ENCODE measurements around the gene LRRC56.

Gene LRRC56

GRCh38 chr11:574632-575312 is 37.4 kb downstream of the LRRC56 start:
- no peak for DNase-seq (ENCODE audit: low read depth in 2 of 2)

GRCh38 chr11:575313-575995 is 38.1 kb downstream of the LRRC56 start:
- no peak for DNase-seq (ENCODE audit: low read depth in 2 of 2)

DNA sequence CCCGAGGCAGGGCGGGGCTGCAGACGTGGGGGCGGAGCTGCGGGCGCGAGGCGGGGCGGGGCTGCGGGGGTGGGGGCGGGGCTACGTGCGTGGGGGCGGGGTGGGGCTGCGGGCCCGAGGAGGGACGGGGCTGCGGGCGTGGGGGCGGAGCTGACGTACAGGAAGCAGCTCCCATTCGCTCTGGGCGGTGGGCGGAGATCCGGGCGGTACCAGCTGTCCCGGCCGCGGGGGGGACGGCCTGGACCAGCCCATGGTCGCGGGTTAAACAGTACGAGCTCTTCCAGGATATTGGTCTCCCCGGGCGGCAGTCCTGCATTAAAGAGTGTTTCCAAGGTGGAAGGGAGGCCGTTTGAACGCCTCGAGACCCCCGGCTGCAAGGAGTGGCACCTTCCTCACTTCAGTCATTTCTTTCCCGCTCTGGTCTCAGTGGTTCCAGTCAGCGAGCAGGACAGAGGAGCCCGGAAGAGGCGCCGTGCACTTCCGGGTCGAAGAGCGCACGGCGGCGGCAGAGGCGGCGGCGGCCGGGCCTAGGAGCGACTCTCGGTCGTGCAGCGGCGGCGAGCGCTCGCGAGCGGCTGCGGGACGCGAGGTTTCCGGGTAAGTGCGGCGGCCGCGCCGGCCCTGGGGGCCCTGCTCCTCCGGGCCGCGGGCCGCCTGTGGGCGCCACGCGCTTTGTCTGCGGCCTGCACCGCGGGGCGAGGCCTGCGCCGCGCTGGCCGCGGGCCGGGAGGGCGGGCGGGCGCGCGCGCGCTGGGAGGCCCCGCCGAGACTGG is 38.9 kb downstream of the LRRC56 start, which contains the start of gene PHRF1:
TSS of gene PHRF1 (plus strand) at position 475 of the 773 bp plus-strand sequence. CDS start 5,043 bp downstream, outside the sequence.
- peak; percentile 85 to 87 for DNase-seq (ENCODE audit: low read depth in 2 of 2)

GRCh38 chr11:576811-577610 is 39.7 kb downstream of the LRRC56 start:
- no peak for DNase-seq (ENCODE audit: low read depth in 2 of 2)

DNA sequence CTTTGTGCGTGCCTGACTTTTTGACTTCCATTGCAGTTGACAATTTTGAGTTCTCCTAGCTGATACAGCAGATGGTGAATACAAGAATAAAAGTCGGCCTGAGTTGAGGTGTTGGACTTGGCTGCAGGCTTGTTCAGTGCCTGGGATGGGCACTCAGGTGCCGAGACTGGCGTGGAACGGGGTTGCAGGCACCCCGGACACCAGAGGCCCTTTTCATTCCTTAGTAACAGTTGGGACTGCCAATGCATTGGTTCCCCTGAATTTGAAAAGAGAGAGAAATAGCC is 40.2 kb downstream of the LRRC56 start:
- no peak for DNase-seq (ENCODE audit: low read depth in 2 of 2)

- DNase-seq (ENCODE audit: low read depth in 2 of 2) = no peak
Observed at GRCh38 chr11:578276-579035, 41.1 kb downstream of the LRRC56 start.

DNA sequence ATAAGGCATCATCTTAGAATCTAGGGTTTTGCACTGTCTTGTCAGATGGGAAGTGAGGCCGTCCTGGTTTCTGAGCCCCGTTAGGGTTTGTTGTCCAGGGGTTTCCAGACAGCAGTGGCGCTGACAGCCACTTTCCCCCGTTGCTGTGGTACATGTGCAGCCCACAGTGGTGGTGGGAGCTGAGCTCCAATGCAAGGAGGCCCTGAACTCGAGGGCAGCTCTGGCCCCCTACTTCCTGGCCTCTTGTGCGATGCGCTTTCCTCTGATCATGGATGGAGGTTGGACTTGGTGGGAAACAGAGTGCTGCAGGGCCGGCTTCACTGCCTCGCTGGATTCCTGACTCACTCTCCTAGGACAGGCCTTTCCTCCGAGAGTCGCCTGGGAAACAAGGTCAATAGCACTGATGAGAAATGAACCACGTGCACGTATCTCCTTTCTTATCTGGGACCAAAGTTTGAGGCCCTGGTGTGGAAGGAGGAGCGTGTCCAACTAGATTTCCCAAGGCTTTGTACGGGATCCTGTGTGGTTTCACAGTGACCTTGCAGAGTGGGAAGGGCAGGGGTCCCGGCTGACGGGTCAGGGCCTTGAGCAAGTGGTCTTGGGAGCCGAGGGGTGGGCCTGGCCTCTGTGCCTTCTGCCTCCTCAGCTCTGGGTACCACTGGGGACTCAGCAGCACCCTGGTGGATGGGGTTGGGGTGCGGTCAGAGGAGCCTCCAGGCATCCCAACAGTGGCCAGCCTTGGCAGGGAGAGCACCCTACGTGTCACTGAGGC is 42.7 kb downstream of the LRRC56 start:
- DNase-seq (ENCODE audit: low read depth in 2 of 2) = no peak

GRCh38 chr11:581342-581741 is 44.0 kb downstream of the LRRC56 start:
- DNase-seq (ENCODE audit: low read depth in 2 of 2) = no peak

DNA sequence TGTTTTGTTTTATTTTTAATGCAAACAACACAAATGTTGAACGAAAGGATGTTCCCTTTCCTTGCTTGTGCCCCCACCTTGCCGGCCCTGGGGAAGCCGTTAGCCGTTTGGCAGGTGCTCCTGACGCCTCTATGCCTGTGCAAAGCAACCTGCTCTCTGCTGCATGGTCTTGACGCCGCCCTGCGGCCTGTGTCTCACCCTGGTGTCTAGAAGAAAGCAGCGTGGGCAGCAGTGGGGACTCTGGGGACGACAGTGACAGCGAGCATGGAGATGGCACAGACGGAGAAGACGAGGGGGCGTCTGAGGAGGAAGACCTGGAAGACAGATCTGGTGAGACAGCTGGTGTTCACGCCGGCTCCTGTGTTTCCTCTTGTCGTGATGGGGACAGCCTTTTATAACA is 44.4 kb downstream of the LRRC56 start:
- DNase-seq (ENCODE audit: low read depth in 2 of 2) = no peak

DNA sequence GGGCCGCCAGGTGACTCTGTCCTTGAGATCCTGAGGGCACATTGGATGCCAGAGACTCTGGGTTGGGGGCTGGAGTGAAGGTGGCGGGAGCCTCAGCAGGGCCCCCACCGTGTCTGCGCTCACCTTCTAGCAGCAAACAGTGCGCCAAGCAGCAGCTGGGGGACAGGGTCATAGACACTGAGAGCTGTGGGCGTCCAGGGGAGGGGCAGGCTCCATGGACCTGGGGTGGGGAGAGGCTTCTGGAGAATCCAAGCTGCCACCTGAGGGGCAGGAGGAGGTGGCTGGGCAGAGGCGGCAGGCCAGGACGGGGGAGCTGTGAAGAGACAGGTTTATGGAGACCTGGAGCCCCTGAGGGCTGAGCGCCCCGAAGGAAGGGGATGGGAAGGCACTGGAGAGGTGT is 47.0 kb downstream of the LRRC56 start:
- no peak for DNase-seq (ENCODE audit: low read depth in 2 of 2)

GRCh38 chr11:586376-587316 is 49.3 kb downstream of the LRRC56 start:
- no peak for DNase-seq (ENCODE audit: low read depth in 2 of 2)

DNA sequence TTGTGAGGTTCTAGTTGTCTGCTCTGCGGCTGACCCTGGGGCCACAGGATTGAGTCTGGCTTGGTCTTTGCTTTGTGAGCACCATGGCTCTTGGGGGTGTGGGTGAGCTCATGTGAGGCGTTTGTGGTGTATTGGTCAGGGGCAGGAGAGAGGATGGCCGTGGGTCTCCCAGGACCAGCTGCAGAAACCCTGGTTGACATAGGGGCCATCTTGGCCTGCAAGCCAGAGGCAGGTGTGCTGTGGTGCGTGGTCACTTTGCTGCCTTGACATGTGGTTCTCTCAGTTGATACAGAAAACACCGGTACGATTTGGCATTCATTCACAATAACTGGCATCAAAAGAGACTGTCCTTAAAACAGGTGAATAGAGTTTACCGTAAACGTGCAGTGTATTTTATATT is 50.2 kb downstream of the LRRC56 start:
- DNase-seq (ENCODE audit: low read depth in 2 of 2) = no peak

- no peak for DNase-seq (ENCODE audit: low read depth in 2 of 2)
Observed at GRCh38 chr11:587978-588380, 50.7 kb downstream of the LRRC56 start.

DNA sequence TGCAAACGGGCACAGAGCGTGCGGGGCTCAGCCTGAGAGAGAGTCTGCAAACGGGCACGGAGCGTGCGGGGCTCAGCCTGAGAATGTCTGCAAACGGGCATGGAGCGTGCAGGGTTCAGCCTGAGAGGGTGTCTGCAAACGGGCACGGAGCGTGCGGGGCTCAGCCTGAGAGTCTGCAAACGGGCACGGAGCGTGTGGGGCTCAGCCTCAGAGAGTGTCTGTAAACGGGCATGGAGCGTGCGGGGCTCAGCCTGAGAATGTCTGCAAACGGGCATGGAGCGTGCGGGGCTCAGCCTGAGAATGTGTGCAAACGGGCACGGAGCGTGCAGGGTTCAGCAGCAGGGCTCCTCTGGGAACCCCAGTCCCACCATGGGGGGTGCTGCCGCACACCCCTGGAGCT is 52.5 kb downstream of the LRRC56 start:
- DNase-seq (ENCODE audit: low read depth in 2 of 2) = no peak

DNA sequence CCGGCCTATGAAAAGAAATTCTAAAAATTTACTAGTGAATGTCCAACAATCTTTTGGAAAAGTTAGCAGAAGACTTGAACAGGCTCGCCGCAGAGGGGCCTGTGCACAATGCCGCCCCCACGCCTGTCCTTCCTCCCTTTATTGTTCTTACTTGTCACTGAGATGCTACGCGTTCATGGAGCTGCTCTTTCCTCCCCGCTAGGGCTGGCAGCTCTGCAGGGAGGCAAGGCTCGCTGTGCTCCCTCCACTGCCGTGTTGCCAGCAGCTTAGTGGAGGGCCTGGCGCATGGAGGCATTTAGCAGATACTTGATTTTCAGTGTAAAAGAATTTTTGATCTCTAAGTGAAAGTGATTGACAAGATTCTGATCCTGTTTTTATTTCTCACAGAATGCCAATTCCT is 53.7 kb downstream of the LRRC56 start:
- no peak for DNase-seq (ENCODE audit: low read depth in 2 of 2)

DNA sequence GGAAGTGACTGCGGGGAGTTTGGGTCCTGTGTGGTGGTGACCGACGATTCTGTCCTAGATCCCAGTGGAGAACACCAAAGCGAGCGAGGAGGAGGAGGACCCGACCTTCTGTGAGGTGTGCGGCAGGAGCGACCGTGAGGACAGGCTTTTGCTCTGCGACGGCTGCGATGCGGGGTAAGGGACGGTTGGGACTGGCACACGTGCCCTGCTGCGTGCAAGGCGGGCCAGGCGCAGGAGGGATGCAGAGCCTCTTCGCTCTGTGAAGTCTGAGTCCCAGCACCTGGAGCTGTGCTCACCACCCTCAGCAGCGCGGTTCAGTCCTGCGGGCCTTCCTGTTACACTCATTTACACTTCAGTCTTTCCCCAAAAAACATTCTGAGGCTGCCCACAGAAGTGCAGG is 55.2 kb downstream of the LRRC56 start:
- no peak for DNase-seq (ENCODE audit: low read depth in 2 of 2)

GRCh38 chr11:592918-593317 is 55.6 kb downstream of the LRRC56 start:
- no peak for DNase-seq (ENCODE audit: low read depth in 2 of 2)

DNA sequence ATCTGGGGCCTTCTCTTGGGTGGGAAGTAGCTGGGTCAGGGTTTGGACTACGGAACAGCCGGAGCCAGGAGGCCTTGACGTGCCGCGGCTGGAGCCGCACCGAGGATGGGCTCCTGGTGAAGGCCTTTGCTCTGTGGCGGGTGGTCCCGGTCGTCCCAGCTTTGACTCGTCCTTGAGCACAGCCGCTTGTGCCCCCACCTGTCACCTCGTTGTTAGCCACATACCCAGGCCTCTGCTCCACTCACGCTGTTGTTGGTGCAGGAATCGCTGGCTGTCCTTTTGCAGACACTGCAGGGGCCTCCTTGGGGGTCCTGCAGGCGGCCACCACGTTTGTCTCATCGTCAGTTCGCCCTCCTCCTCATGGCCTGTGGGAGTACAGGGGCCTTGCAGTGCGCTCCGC is 56.0 kb downstream of the LRRC56 start:
- DNase-seq (ENCODE audit: low read depth in 2 of 2) = no peak

- no peak for DNase-seq (ENCODE audit: low read depth in 2 of 2)
Observed at GRCh38 chr11:595400-595799, 58.1 kb downstream of the LRRC56 start.

GRCh38 chr11:596374-596773 is 59.0 kb downstream of the LRRC56 start:
- DNase-seq (ENCODE audit: low read depth in 2 of 2) = no peak

Data from fibroblast of skin of left quadriceps (primary cell).